Stimulated activated CD8-positive, alpha-beta memory T cell treated with anti-CD3 and anti-CD28 coated beads, Interleukin-15, amount 100 ng/mL, for 24 hours (primary cell): ENCODE measurements around the gene LARP4.
"Not testable (repeated sequence)": the region's sequence is repeated elsewhere in the genome, so short reads cannot be mapped to it uniquely, and the experiment has no call there.

ENCODE experiments used
- DNase-seq: peaks from one replicate; pipeline ENCODE4 v3.0.0-alpha.2; 2020; ENCODE audit warnings: low read depth

LARP4 gene

DNA sequence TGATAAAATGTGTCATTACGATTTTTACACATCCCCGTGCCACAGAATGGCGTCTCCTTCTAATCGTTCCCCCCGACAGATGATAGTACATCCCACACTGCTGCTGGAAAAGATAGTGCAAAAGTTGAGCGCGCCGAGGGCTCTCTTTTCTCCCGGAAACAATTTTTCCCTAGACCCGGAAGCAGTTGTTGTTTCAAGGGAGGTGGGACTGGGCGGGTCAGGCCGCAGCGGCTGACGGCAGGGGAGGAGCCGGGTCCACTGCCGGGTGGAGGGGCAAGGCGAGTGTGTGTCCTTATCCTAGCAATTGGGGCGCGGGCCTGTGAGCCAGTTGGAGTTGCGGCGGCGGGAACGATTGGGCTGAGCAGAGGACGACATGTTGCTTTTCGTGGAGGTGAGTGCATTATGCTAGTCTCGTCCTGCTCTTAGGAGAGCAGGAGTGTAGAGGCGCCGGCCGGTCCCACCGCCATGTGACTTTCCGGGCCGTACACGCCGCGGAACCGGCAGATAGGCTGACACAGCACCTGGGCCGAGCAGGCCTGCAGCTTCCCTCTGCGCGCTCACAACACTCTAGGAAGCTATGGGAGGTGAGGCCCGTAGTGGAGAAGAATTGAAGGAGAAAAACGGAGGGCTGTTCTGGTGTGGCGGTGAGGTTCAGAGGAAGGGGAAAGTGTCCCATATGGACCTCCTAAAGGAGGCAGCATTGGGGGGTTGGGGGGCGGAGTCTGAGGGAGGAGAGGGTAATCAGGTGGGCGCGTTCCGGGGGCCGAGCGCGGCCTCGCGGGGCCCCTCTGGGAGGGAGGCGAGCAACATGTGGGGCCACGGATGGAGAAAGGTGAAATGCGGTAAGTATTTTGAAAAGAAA is at the start of gene LARP4:
Gene LARP4 (plus strand): TSS at position 248 of the 862 bp plus-strand sequence. CDS start 126 bp downstream, at position 374.
- DNase-seq, result peak; percentile 67

DNA sequence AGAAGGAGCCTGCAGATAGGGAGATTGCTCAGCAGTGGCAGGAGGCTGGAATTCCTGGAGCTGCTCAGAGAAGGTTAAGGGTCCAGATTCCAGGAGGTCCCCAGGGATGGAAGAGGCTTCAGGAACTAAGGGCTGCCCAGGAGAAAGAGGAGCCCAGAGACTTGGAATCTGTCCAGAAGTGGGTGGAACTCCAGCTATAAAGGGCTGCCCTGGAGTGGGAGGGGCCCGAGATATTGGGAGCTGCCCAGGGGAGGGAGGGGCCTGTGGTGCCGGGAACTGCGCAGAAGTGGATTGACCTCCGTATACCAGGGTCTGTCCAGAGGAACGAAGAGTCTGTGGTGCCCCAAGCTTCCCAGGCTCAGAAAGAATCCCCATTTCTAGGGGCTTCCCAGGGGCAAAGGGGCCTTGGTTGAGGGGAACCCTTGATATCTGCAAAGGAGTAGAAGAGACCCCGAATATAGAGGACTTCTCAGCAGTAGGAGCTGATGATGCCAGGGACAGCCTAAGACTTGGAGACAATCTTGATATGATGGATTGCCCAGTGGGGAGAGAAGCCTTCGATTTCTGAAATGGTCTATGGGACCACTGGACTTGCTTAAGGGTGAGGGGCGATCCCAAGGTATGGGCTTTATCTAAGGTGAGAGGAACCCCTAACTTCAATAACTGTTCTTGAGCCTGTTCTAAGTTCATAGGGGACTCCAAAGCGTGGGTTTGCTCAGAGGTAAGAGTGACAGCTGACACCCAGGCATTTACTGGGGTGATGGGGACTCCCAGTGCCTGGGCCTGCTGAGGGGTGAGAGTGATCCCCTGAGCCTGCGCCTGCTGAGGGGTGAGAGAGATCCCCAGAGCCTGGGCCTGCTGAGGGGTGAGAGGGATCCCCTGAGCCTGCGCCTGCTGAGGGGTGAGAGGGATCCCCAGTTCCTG is 49.3 kb upstream of the LARP4 start:
- no peak for DNase-seq

DNA sequence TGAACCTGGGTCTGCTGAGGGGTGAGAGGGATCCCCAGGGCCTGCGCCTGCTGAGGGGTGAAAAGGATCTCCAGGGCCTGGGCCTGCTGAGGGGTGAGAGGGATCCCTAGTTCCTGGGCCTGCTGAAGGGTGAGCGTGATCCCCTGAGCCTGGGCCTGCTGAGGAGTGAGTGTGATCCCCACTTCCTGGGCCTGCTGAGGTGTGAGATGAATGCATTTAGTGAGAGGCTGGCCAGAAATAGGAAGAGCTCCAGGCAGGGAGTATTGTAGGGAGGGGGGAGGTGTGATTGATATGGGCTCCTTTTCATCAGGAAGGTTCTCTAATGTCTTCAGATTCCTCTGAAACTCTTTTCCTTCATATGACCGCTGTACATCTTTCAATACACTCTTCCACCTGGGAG is 47.3 kb upstream of the LARP4 start:
- no peak for DNase-seq

DNA sequence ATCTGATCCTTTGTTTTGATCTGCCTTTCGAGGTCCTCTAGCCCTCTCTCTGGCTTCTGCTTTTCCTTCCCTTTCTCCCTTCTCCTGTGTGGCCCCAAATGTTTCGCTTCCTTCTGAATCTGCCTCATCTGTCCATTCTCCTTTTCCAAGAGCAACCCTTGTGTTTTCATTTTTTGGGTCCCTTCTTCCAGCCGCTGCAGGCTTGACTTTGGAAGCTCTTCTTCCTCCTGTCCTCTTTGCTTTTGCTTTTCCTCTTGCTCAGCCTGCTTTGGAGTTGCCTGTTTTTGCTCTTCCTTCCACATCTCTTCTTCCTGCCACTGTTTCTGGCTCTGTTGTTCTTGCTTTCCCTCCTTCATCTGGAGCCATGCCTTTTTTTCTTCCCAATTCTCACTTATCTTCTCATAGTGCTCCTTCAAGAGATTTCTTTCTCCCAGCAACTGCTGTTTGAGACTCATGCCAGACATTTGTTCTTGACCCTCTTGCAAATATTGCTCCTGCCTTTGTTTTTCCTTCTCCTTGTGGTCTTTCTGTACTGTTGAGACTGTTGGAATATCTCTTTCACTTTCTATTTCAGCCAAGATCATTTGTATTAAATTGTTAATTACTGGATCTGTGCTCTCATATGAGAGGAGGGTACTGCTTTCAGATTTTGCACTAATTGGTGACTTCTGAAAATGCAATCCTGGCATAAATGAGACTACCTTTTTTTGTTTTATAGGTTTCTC is 46.7 kb upstream of the LARP4 start:
- DNase-seq, result no peak

DNA sequence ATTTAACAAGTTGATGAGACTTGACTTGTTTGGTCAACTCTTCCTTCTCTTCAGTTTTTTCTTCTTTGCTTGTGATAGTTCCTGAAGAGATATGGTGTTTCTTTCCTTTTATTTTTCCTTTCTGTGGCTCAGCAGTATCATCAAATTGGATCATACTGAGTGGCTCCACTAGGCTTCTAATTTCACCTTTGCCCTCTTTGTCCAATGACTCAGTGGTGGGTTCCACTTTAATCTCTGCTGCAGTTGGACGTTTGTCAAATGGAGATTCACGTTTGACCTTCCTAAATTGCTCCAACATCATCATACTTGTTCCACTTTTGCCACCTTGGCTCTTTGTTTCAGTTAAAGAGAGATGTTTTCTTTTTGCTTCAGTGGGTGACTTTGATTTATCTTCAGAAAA is 45.8 kb upstream of the LARP4 start:
- no peak for DNase-seq

DNA sequence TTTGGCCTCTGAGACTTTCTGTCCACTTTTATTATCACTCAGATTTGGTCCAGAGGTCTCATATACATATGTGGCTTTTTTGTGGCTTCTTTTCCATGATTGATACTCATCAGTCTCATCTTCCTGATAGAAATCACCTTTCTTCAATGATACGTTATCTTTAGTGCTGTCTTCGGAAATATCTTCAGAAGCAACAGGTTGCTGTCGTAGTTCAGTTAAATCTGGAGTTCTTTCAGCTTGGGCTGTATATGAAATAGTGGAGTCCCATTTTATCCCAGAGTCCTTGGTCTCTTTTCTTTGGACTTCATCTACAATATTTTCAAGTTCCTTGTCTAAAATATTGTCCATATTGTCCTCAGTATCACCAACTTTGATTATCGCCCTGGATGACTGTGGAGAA is 45.3 kb upstream of the LARP4 start:
- no peak for DNase-seq

DNA sequence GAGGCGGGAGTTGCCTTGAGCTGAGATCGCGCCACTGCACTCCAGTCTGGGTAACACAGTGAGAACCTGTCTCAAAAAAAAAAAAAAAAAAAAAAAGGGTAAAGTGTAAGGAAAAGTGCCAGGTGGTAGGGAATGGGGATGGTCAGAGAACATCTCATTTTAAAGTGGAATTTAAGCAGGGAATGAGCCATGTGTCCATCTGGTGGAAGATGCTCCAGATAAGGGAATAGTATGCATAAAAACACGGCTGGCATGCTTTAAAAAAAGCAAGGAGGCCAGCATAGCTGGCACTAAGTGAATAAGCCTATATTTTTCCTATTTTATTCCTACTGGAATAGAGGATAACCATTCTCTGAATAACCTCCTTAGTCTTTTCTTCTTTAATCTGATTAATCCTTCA is 38.0 kb upstream of the LARP4 start:
- no peak for DNase-seq

DNA sequence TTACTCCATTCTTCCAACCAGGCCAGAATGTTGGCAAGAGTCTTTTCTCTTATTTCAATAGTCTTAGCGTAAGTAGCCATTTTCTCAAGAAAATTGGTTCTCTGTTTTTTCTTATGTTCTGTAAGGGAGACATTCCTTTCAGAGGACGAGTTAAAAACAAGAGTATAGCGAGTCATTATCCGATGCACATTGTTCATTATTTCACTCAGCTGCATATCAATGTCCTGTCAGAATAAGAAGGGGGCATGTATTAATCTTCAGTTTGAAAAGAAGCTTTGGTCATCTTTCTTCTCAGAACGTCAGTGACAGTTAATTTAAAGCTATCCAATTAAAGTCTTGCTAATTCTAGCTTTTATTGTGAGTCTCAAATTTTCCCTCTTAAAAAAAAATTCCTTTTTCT is 37.5 kb upstream of the LARP4 start:
- no peak for DNase-seq

DNA sequence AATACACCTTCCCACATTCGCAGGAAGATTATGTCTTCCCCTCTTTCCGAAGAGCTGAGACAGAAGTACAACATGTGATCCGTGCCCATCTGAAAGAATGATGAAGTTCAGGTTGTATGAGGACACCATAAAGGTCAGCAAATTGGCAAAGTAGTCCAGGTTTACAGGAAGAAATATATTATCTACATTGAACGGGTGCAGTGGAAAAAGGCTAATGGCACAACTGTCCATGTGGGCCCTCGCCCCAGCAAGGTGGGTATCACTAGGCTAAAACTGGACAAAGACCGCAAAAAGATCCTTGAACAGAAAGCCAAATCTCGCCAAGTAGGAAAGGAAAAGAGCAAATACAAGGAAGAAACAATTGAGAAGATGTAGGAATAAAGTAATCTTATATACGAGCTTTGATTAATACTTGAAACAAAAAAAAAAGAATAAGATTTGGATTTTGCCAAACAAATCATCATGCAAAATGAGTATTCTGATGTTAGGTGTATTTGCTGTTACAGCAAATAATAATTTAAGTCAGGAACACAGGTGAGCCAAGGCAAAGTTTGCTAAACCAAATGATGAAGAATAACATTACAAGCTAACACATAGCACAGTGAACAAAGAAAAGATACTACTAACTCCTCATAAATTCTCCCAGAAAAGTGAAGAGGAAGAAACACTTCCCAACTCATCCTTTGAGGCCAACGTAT is 34.8 kb upstream of the LARP4 start:
- no peak for DNase-seq

DNA sequence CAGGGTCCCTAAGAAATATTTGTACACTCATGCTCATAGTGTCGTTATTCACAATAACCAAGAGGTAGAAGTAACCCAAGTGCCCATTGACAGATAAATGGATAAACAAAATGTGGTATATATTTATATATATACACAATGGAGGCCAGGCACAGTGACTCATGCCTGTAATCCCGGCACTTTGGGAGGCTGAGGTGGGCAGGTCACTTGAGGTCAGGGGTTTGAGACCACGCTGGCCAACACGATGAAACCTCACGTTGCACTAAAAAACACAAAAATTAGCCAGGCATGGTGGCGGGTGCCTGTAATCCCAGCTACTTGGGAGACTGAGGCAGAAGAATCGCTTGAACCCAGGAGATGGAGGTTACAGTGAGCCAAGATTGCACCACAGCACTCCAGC is 30.0 kb upstream of the LARP4 start:
- DNase-seq, result not testable (repeated sequence)

DNA sequence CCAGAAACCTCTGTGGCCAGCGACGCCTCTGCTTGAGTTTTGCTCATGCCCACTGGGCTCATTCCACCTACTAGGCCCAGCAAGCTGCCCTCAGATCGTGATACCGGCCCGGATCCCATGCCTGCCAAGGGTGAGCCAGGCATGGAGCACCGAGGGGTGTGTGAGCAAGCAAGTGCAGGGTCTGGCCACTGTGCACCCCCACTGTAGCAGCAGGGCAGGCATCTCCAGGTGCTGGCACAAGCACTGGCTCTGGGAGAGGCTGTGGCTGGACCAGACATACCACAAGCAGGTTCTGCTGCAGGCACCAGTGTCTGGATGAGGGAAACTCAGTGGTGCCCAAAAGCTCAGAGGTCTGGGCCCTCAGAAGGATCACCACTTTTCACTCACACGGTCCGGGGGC is 24.9 kb upstream of the LARP4 start:
- DNase-seq, result no peak

DNA sequence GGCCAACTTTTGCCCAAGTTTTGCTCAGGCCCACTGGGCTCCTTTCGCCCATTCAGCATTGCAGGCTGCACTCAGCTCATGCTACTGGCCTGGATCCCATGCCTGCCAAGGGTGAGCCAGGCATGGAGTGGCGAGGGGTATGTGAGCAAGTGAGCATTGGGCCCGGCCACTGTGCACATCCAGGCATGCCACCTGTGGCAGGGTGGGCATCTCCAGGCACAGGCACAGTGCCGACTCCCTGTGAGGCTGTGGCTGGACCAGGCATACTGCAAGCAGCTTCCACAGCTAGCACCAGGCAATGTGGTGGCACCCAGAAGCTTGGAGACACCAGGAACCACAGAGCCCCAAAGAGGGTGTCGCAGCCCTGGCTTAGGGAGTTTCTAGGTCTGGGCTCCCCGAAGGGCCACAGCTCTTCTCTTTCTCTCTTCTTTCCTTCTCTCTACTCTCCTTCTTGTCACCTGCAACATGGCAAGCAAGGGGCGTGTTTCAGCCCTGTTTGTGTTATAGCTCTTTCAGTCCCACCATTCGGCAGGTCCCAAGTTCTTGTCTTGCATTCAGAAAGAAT is 19.8 kb upstream of the LARP4 start:
- no peak for DNase-seq

DNA sequence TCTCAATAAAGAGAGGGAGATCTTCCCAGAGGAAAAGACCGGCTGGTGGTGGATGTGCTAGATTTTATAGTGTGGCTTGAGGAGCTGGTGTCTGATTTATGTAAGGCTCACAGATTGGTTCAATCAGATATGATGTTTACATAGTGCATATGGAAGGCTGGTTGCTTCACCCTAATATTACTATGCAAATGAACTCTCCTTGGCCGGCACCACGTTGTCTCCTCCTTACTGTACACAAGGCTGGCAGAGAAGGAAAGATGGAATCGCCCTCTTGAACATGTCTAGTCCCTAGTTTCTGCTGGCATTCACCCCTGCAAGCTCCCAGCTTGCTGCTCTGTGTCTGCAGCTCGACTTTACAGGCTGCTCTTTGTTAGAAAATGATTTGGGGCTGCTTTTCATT is 13.2 kb upstream of the LARP4 start:
- DNase-seq, result no peak

DNA sequence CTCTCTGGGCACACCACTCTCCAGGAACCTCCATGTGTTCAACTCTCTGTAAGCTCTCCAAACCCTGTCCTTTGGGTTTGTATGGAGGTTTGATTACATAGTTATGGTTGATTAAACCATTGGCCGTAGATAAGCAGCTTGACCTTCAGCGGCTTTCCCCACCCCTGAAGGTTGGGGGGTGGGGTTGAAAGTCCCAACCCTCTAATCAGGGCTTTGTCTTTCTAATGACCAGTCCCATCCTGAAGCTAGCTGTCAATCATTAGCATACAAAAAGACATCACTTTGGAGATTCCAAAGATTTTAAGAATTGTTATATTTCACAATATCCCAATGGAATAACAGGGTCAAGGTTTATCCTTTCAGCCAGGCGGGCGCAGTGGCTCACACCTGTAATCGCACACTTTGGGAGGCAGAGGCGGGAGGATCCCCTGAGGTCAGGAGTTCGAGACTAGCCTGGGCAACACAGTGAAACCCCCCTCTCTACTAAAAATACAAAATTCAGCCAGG is 12.7 kb upstream of the LARP4 start:
- DNase-seq, result no peak

DNA sequence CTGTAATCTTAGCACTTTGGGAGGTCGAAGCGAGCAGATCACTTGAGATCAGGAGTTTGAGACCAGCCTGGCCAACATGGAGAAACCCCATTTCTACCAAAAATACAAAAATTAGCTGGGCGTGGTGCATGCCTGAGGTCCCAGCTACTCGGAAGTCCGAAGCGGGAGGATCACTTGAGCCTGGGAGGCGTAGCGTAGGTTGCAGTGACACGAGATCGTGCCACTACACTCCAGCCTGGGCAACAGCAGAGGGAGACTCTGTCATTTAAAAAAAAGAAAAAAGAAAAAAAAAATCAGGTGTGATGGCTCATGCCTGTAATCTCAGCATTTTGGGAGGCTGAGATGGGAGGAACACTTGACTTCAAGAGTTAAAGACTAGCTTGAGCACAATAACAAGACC is 11.9 kb upstream of the LARP4 start:
- not testable (repeated sequence) for DNase-seq

DNA sequence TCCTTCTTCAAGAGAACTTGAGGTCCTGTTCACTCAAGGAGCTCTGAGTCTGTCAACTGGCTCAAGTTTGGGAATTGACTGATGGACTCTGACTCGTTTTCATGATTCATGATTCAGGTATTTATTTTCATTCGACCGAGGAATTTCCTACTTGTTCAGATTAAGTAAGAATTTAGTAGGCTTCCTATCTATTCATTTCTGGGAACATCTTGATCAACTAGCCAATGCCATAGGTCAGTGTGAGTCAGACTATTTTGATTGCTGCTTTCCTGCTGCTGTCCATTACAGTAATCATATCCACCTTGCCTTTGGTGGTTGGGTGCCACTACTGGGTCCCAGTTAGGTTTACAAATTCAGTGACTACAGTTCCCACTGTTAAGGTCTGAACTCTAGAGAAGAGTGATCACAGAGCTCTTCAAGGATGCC is 10.4 kb upstream of the LARP4 start:
- DNase-seq, result no peak

DNA sequence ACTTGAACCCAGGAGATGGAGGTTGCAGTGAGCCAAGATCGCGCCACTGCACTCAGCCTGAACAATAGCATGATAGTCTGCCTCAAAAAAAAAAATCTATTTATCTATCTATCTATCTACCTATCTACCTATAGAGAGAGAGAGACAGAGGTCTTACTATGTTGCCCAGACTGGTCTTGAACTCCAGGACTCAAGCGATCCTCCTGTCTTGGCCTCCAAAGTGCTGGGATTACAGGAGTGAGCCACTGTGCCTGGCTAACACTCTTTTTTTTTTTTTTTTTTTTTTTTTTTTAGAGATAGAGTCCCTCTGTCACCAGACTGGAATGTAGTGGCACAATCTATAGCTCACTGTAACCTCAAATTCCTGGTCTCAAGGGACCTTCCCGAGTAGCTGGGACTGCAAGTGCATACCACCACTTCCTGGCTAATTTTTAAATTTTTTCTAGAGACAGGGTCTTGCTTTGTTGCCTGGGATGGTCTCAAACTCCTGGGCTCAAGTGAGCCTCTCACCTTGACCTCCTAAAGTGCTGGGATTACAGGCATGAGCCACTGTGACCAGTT is 6.1 kb upstream of the LARP4 start:
- DNase-seq, result no peak

DNA sequence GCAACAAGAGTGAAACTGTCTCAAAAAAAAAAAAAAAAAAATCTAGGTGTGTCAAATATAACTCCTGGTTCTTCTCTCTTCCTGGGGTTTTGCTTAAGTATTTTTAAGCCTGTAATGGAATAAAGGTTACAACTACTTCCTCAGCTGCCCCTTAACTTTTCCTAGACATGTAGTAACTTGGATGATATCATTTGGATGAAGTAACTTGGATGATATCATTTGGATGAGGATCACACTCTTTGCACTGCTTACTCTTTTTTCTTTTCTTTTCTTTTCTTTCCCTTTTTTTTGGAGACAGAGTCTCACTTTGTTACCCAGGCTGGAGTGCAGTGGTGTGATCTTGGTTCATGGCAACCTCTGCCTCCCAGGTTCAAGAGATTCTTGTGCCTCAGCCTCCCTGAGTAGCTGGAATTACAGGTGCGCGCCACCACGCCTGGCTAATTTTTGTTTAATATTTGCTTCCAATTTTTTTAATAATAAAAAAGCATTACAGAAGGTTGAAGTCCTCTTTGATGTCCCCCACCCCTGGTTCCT is 3.5 kb upstream of the LARP4 start:
- no peak for DNase-seq

DNA sequence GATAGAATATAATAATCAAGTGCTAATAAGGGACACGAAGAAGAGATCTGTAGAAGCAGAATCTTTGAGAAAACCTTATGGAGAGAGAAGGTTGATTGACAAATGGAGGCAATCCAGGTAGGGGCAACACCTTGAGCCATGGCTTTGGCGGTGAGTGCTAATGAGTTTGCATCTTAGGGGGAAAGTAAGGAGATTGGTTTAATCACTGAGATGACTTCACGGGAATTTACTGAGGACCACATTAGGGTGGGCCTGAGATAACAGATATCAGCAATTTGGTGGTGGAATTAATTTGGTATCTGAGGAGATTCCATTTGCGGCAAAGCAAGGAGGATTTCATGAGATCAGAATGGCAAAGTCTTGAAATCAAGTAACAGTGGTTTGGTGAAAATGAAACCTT is 1.8 kb upstream of the LARP4 start:
- DNase-seq, result no peak

DNA sequence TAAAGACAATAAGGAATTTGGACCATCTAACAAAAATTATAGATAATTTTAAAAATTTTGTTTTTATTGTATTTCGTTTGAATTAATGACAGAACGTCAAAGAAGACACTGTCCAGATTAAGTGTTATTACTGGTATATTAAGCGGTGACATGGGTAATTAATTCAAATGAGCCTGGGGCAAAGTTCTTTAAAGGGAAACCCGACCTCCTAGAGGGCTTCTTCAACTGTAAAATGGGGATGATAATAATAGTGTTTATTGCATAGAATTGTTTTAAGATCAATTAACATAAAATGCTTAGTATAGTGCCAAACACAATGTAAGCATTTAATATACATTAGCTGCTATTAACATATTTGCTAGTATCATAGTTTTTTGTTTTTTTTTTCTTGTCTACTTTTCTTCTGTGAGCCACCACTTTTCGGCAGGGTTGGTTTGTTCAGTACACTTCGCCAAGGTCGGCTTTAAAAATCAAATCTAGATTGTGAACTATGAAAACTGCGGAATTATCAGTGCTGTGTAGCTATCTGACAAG is 514 bp upstream of the LARP4 start:
- no peak for DNase-seq
